SK-N-MC (cell line): Measurements from ENCODE around the gene ADAM8.

Source experiments
- DNase-seq: peaks from one replicate; pipeline ENCODE4 v3.0.0-alpha.2; 2011; ENCODE audit warnings: low read depth, low spot score
- H3K27ac ChIP-seq: fragments of 200-600 bp; sonication (generic); 2 replicates; pipeline ENCODE4 v1.5.1; 2016; ENCODE audit warnings: mixed run types
- H3K36me3 ChIP-seq: fragments of 200-600 bp; sonication (generic); 2 replicates; pipeline ENCODE4 v1.6.1; 2017; ENCODE audit warnings: antibody characterized with exemption, low read length, mixed read lengths; ENCODE audit not compliant: insufficient read depth
- H3K4me3 ChIP-seq: fragments of 200-600 bp; sonication (generic); 2 replicates; pipeline ENCODE4 v1.5.1; 2016
- H3K9ac ChIP-seq: fragments of 200-600 bp; sonication (generic); 2 replicates; pipeline ENCODE4 v1.8.0; 2017; ENCODE audit warnings: mixed run types, mixed read lengths; ENCODE audit not compliant: insufficient read length
- H3K9me3 ChIP-seq: fragments of 200-600 bp; sonication (generic); 2 replicates; pipeline ENCODE4 v1.6.1; 2017; ENCODE audit warnings: low read depth, mild to moderate bottlenecking, antibody characterized with exemption, low read length, moderate library complexity, mixed read lengths
- EZH2 ChIP-seq: fragments of 200-600 bp; sonication (generic); IDR thresholded peaks from one replicate; pipeline ENCODE4 v1.6.1; 2017; ENCODE audit warnings: antibody characterized with exemption
- FOXP2 ChIP-seq: optimal IDR thresholded peaks from 2 replicates; pipeline ENCODE3; 2011; ENCODE audit warnings: mild to moderate bottlenecking, moderate library complexity; ENCODE audit not compliant: insufficient read depth; ENCODE audit errors: extremely low read length, control extremely low read depth
- POLR2AphosphoS5 ChIP-seq: IDR thresholded peaks from 2 replicates; pipeline ENCODE4 v1.6.1; 2012; ENCODE audit warnings: mild to moderate bottlenecking, low read depth, low read length, borderline replicate concordance

Gene ADAM8

DNA sequence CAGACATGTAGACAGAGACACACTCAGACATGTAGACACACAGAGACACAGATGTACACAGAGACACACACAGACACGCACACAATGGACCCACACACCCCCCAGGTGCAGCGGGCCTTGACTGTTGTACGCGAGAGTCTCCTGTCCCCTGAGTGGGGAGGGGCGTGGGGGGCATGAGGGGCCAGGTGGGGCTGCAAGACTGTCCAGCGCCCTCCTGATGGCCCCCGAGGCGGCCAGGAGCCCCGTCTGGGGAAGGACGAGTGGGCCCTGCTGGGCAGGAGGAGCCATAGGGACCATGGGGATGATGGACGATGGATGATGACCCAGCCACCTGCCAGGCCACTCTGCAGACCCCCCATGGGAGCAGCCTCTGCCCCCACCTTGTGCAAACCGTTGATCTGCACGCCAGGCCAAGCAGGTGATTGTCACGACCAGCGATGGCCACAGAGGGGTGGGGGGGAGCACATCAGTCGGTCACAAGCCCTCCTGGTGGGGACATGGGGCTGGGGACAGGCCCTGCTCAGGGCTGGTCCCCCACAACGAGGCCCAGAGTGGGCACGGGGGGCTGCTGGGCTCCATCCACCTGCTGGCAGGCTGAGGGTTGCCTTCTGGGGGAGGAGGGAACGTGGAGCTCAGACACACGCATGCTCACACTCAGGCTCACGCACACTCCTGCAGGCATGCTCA, 27.4 kb downstream of the ADAM8 start:
- DNase-seq: no peak
- no peak overlapping the region for H3K9ac ChIP-seq
- no peak overlapping the region for H3K4me3 ChIP-seq
- no peaks in the 10 kb centered on the region for H3K36me3 ChIP-seq
- no peaks in the 10 kb centered on the region for H3K9me3 ChIP-seq
- TF ChIP-seq POLR2AphosphoS5 (no peak), FOXP2 (no peak), EZH2 (no peak)
- H3K27ac ChIP-seq: no peak overlapping the region

DNA sequence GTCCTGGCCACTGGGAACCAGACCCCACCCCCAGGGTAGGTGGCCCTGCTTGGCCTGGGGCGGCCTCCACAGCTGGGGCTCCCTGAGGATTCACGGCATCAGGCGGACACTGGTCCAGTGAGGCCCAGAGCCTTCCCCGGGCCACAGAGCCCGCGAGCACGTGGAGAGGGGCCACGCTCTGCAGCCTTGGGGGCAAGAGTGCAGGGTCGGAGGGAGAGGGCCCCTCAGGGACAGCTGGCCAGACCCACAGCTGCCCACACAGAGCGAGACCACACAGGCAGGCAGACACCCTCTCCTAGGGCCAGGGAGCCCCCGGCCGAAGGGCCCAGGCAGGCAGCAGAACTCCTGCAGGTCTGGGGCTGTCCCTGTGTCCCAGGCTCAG, 28.3 kb downstream of the ADAM8 start:
- Histone ChIP-seq H3K27ac (no peak overlapping the region), H3K36me3 (no peaks in the 10 kb centered on the region), H3K9ac (no peak overlapping the region), H3K4me3 (no peak overlapping the region), H3K9me3 (no peaks in the 10 kb centered on the region)
- no peak for DNase-seq
- TF ChIP-seq FOXP2: no peak
- no peak for TF ChIP-seq EZH2
- TF ChIP-seq POLR2AphosphoS5: no peak

DNA sequence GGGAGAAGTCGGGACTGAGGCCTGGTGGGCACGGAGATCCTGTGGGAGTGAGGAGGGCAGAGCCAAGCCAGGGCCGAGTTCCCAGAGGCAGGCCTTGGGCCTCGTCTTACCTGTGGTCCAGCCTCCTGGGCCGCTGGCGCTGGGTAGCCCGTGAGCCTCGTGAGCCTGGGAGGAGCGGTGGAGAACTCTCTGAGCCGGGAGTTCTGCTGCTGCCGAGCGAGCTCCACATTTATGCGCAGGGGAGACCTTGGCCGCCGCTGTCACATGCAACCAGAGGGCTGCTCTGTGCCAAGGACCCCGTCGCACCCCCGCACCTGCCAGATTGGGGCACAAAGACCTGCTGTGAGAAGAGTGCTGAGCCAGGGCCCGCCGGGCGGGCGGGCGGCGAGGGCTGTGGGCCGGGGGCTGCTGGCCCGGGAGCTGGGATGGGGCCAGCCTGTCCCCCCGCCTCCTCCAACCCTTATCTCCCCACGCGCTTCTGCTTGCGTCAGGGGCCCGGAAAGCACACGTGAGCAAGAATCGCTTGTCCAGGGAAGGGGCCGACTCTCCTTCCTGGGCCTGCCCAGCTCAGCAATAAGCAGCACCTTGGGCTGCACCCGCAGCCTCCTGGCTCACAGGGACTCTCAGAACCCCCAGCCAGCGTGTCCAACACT, 28.9 kb downstream of the ADAM8 start:
- Histone ChIP-seq H3K27ac (no peak overlapping the region), H3K4me3 (no peak overlapping the region), H3K9ac (no peak overlapping the region), H3K9me3 (no peaks in the 10 kb centered on the region), H3K36me3 (no peaks in the 10 kb centered on the region)
- DNase-seq: no peak
- no peak for TF ChIP-seq EZH2
- TF ChIP-seq POLR2AphosphoS5: no peak
- no peak for TF ChIP-seq FOXP2

DNA sequence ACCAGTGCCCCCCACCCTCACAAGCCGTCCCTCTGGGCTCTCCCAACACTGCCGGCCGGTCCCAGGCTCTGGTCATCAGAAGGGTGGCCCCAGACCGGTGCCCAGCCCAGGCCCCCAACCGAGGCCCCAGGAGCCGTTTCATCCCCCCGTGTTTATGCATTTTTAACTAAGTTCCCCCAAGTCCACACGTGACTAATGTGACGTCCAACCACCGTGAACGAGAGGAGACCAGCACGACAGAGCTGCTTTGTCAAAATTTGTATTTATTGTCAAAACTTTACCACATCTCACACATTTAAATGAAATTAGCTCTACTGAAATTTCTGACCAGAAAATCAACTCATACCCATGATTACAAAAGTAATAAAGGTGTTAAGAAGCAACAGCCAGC, 30.4 kb downstream of the ADAM8 start:
- Histone ChIP-seq H3K27ac (no peak overlapping the region), H3K9me3 (no peaks in the 10 kb centered on the region), H3K36me3 (no peaks in the 10 kb centered on the region), H3K4me3 (no peak overlapping the region), H3K9ac (no peak overlapping the region)
- no peak for TF ChIP-seq POLR2AphosphoS5
- TF ChIP-seq FOXP2: no peak
- no peak for TF ChIP-seq EZH2
- DNase-seq: no peak

DNA sequence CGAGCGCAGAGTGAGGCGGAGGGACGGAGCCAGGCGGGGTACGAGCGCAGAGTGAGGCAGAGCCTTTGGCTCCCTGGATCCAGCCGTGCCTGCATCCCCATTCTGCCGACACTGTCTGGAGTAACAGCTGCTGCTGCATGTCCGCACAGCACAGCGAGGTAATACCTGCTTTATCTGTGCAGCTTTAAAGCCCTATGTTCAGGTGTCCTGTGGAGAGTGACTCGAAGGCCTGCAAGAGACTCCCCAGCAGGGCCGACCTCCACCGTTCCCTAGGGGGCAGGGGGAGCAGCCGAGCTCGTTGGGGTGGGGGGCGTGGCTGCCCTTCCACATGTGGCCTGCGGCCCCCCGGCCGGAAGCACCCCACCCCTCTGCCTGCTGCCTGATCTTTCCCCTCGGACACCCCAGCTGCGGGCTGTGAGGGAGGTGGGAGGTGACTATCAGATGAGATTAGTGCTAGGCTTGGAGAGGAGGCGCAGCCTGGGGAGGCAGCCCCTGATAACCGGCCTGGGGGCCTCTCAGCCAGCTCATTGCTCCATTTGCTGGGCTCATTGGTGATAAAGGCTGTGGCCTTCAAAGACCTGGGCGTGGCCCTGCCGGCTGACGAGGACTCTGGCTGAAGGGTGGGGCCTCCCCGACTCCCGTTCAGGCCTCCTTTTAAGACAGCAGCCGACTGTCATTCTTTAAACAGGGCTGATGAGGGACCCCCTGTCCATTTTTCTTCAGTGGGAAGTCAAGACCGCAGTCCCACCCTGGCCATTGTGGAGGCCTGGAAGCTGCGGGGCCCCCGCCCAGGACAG, 31.0 kb downstream of the ADAM8 start:
- H3K9me3 ChIP-seq: no peaks in the 10 kb centered on the region
- TF ChIP-seq EZH2 (no peak), FOXP2 (no peak)
- H3K4me3 ChIP-seq: no peak overlapping the region
- H3K36me3 ChIP-seq: no peaks in the 10 kb centered on the region
- no peak for DNase-seq
- H3K27ac ChIP-seq: no peak overlapping the region
- no peak overlapping the region for H3K9ac ChIP-seq

DNA sequence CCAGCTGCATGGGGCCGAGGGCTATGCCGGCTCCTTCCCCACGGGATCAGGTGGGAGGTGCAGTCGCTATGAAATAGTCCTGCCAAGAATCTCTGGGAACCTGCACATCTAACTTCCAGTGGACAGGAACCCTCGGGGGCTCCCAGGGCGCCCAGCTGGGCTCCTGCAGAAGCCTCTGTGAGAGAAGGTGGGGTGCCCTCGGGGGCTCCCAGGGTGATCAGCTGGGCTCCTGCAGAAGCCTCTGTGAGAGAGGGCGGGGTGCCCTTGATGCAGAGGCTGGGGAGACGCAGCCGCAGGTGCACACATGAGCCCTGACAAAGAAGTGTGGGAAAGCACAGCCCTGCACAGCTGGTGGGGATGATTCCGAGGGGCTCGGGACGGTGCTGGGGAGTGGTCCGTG, 33.1 kb downstream of the ADAM8 start:
- no peak for DNase-seq
- Histone ChIP-seq H3K36me3 (no peaks in the 10 kb centered on the region), H3K27ac (no peak overlapping the region), H3K4me3 (no peak overlapping the region), H3K9ac (no peak overlapping the region), H3K9me3 (no peaks in the 10 kb centered on the region)
- TF ChIP-seq EZH2: no peak
- no peak for TF ChIP-seq POLR2AphosphoS5
- no peak for TF ChIP-seq FOXP2

DNA sequence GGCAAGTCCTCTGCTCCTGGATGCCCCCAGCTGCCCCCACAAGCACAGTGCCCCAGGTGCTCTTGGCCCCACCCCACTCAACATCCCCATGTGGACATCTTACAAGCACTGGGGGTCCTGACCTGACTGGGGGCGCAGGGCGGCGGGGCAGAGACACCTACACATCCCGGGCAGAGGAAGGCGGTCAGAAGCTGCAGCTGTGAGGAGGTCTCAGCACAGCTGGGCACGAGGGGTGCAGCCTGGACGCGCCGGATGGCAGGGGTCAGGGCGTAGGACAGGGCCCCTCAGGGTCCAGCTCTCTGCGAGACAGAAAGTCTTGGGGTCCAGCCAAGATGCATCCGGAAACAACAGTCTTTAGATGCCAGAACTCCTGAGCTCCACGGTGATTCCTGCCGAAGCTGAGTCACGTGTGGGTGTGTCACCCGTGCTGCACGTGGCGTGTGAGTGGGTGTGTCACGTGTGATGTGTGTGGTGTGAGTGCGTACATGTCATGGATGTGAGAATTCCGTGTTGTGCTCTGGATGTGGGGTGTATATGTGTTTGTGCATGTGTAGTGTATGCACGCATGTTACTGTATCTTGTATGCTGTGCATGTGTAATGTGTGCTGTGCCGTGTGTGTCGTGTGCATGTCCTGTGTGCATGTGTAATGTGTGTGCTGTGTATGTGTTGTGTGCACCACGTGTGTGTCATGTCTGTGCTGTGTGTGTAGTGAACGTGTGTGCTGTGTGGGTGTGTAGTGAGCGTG, 33.9 kb downstream of the ADAM8 start:
- no peak for DNase-seq
- H3K9me3 ChIP-seq: no peaks in the 10 kb centered on the region
- H3K9ac ChIP-seq: no peak overlapping the region
- no peak overlapping the region for H3K27ac ChIP-seq
- H3K4me3 ChIP-seq: no peak overlapping the region
- no peaks in the 10 kb centered on the region for H3K36me3 ChIP-seq
- no peak for TF ChIP-seq POLR2AphosphoS5
- no peak for TF ChIP-seq EZH2
- TF ChIP-seq FOXP2: no peak

DNA sequence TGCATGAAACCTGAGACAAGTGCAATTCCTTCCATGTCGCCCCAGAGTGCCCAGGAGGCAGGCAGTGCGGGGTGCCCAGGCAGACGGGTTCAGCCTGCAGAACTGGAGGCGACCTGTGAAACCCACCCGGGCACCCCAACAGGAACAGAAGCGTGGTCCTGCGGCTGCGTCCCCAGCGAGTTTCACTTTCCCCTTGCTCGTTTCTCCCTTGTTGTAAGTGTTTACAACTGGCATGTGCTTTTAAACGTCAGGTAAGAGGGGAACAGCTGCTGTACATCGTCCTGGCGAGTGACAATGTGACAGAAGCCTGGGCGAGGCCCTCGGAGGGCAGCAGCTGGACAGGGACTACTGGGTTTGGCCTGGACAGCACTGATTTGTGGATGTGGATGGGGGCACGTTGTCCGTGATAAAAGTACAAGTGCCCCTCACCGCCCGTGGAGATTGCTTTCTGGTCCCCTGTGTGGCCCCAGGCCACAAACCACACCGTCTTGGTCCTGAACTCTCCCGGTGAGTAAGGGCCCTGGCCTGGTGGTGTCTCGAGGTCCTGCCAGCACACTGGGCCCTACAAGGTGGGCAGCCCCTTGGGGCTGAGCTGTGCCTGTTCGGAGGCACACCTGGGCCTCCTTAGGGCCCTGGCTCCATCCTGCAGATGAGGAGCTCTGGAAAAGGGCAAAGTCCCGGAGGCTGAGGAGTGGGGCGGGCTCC, 35.0 kb downstream of the ADAM8 start:
- H3K9ac ChIP-seq: no peak overlapping the region
- DNase-seq: no peak
- H3K36me3 ChIP-seq: no peaks in the 10 kb centered on the region
- no peaks in the 10 kb centered on the region for H3K9me3 ChIP-seq
- H3K4me3 ChIP-seq: no peak overlapping the region
- no peak overlapping the region for H3K27ac ChIP-seq
- TF ChIP-seq EZH2 (no peak), FOXP2 (no peak), POLR2AphosphoS5 (no peak)
